ENCODE data around the gene JAG1. TPM values are rescaled to one million over a fixed set of nuclear protein-coding genes. Genes with fewer than 3 reads are reported as not detected.
A peak's percentile ranks its signal among the peaks of the same experiment; 100 is the strongest.

Gene JAG1
- total RNA-seq, 1 experiment from 2014 or later = 3.0 TPM

DNA sequence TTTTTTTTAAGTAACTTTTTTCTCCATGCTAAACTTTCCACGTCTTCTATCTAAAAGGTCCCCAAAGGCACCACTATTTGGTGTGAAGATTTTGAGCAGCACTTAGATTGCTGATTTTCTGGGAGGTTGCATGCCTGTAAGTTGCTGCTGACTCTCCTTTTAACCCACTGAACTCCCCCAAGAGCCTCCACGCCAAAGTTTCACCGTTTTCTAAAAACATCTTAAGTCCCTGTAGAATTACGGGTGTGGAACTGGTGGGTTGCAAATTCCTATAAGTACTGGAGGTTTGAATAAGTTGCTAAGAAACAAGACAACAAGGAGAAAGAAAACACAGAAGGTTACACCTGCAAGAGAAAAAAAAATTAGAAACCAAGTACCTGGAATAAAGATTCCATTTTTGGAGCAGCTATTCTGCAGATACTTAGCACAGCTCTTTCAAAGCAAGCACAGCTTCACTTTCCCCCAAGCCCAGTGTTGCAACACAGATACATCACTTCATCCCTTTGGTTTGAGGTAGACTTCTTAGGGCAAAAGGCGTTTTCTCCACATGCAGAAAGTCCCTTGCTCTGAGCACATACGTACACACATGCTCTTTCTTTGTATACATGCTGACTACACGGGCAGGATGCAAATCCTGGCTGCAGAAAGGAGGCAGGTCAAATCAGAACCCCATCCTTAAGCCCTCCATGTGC lies 5.0 kb downstream of the JAG1 start:
- DNase-seq (ENCODE audit: low read depth) = no peak

- DNase-seq (ENCODE audit: low read depth) = no peak
Measured at GRCh38 chr20:10667560-10668167, 6.1 kb downstream of the JAG1 start.

DNA sequence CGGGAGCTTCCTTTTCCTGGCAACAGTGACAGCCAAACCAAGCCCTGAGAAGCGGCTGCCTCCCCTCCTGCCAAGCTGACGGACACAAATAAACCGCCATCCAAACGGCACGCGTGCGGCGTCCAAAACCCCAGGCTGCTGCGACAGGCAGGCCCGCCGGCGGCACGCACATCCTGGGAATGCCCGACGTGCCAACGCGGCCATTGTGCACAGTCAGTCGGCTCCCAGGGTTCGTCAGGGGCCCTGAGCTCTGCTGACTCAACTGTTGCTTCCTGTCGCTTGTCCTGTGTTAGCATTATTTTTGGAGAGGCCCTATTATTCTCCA lies 6.8 kb downstream of the JAG1 start:
- DNase-seq (ENCODE audit: low read depth) = no peak

DNA sequence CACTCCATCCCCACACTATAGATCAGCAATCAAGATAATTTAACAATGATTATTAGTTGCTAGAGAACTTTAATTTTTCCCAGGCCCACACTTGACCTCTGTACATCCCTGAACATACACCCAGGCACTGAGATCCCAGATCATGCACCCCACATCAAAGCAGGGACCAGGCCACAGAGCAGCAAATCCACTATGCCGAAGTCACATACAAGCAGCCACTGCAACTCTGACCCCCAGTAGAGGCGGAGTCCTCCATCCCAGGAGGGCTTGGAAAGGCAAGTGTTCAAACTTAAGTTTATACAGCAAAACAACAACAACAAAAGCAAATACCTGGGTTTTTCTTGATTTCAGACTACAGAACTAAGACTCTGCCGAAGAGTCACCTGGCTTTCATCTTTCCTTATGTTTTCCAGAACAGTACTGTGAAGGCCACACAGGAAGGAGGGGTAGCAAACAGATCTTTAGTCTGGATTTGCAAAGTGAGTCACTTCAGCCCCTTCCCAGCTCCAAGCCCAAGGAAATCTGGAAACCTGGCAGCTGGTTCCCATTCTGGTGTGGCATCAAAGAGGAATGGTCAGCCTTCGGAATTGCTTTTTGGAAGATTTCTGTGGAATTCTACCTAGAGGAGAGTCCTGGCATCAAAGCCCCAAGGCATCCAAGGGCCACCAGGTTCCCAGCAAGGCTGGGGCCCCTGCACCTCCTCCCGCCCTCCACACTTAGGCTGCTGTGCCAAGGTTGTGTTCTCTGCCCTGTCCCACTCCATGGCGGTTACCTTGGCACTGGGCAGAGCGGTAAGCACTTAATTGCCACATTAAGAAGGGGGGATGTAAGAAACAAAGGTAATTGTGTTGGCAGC lies 7.3 kb downstream of the JAG1 start:
- no peak for DNase-seq (ENCODE audit: low read depth)

- no peak for DNase-seq (ENCODE audit: low read depth)
Measured at GRCh38 chr20:10665791-10666190, 8.0 kb downstream of the JAG1 start.

DNA sequence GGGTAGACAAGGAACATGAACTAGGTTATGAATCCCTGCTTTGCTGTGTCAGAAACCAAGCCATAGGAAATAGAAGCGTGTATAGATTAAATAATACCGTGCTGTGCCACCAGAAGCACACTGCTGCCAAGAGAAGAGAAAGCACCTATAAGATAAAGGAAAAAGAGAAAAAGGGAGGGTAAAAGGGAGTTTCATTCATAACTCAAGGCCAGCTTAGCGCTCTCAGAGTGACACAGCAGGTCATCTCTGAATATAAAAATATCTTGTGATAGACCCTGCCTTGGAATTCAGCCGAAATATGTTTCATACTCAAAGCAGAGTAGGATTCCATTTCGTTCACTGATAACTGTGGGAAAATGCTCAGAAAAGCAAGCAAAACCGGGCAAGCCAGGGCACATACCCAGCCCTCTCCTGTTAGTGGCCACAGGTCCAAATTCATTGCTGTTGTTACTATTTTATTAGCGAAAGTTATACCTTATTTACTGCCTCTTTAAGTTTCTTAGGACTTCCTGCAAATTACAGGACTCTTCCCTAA lies 8.7 kb downstream of the JAG1 start:
- no peak for DNase-seq (ENCODE audit: low read depth)

GRCh38 chr20:10663756-10664155 lies 10.0 kb downstream of the JAG1 start:
- no peak for DNase-seq (ENCODE audit: low read depth)

- DNase-seq (ENCODE audit: low read depth) = no peak
Measured at GRCh38 chr20:10662661-10663458, 10.9 kb downstream of the JAG1 start.

GRCh38 chr20:10662151-10662550 lies 11.6 kb downstream of the JAG1 start:
- no peak for DNase-seq (ENCODE audit: low read depth)

DNA sequence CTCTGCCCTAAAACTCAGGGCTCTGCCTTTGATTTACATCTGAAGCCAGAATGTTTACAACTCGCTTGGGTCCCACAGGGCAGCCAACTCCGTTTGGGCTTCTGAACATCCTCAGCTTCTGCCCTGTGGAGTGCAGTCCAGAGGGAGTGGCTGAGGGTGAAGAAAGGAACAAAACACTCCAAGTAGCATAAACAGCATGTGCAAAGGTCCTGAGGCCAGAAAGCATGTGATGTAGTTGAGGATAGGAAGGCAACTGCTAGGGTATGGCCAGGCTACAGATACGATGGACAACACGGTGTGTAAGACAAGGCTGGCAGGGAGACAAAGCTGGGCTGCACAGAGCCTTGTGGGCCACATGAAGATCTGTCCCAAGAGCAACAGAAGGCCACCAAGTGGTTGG lies 12.5 kb downstream of the JAG1 start:
- no peak for DNase-seq (ENCODE audit: low read depth)

DNA sequence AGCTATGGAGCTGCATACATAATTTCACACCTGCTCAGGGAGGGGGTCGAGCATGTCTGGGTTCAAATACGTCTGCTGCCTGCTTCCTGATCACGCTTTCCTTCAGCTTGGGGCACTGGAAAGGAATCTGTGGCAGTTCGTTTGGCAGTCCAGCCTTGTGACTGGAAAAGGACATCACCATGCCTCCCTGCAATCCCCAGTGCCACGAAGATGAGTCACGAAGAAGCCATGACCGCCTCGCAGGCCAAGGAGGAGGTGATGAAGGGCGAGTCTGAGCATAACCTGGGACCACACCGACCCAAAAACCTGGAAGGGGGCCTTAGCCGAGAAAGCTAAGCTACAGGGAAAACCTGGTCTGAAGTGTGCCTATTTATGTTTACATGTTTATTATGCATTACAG lies 13.1 kb downstream of the JAG1 start:
- DNase-seq (ENCODE audit: low read depth) = peak; percentile 60

DNA sequence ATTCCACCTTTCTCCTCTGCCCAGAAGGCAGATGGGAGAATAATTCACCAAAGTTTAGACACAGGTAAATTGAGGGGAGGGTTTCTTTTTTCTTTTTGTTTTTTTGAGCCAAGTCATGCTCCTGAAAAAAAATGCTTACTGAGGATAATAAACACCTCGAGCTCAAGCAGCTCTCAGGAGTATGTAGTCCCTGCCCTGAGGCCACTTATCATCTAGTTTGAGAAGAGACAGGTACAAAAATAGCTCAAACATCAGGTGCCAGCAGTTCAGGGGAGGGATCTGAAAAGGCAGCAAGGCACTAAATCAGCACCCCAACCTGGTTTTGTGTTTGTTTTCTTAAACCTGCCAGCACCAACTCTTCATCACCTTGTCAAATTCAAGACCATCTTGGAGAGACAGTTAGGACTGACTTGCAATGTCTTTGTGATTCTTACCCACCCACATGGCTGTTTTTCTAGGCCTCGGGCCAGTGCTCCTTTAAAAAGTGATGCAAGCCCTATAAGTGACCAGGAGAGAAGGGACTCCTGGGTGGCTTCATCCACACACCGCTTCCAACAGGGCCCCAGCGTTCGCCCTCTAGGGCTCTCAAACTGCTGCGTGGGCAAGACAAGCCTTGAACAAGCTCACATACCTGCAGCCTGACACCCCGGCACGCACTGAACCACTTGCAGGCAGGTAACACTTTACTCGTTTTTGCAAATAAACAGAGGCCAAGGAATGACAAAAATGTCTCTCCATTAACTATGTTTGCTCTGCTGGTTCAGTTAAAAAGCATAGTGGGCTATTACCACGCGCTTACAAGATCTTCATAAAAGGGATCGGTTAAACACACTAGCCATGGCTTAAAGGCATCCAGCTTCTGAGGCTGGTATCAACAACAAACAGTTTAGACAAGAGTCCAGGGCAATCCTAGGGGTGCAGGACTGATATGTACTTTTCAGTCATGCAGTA lies 13.9 kb downstream of the JAG1 start:
- no peak for DNase-seq (ENCODE audit: low read depth)

GRCh38 chr20:10658876-10659632 lies 14.7 kb downstream of the JAG1 start:
- no peak for DNase-seq (ENCODE audit: low read depth)

DNA sequence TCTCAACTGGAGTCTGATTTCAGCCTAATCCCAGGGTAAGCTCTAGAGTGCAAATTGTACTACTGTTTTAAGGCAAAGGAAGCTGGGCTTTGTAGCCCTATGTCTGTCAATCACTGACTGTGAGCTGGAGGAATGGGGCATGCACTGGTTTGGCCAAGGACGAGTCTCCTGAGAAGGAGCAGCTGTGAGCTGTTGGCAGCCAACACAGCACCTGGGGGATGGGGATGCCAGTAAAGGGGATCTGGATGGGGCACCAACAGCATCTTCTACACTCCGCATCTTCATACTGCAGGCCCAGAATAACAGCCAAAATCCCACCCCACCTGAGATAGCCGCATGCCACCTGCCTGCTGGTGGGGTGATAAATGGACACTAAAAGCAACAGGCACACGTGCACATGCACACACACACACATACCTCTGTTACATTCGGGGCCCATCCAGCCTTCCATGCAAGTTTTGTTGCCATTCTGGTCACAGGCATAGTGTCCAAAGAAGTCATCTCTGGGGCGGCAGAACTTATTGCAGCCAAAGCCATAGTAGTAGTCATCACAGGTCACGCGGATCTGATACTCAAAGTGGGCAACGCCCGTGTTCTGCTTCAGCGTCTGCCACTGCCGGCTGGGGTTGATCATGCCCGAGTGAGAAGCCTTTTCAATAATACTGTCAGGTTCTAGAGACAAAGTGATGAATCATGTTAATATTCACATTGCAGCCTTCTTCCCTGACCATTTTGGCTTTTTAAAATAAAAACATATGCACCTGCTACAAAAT lies 15.6 kb downstream of the JAG1 start:
- DNase-seq (ENCODE audit: low read depth) = no peak

DNA sequence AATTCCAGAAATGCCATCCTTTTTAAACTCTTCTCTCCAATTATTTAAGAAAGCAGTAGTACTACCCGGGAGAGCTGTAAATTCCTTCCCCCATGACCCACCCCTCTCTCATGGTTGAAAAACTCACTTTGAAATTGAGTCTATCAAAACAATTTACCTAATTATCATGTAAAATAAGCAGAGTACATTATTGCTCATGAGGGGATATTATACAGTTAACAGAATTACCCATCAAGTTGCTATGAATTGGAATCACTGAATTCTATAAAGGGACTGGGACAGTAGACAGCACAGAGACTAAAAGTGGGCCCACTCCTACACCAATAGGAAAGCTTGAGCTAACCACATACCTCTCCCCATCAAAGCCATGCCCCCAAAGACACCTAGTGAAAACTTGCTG lies 16.3 kb downstream of the JAG1 start:
- DNase-seq (ENCODE audit: low read depth) = no peak

- no peak for DNase-seq (ENCODE audit: low read depth)
Measured at GRCh38 chr20:10655720-10656669, 17.8 kb downstream of the JAG1 start.

- no peak for DNase-seq (ENCODE audit: low read depth)
Measured at GRCh38 chr20:10654630-10655029, 19.2 kb downstream of the JAG1 start.

DNA sequence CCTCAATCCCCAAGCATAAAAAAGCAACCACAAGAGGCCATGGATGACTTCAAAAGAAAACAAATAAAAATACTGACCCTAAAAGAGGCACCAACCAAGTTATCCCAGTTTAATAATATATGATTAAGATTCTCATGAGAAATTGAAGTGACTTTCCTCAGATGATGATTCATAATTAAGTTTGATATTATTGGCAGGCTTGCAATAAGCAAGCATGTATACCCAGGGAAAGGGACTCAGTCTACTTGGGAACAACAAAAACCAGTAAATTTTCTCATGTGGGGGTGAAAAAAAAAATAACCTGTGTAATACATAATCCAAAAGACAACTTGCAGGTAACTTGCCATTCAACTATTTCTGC lies 19.6 kb downstream of the JAG1 start:
- DNase-seq (ENCODE audit: low read depth) = no peak

All from RPMI7951 (cell line).